IMR-90 (cell line): ENCODE results near the gene MDFI.

Experiments used
- CEBPB ChIP-seq: IDR thresholded peaks from 2 replicates; pipeline ENCODE4 v1.6.1; 2012; ENCODE audit warnings: low read depth, low read length, improper control_type of control experiment
- FOS ChIP-seq: fragments of 150-350 bp; IDR thresholded peaks from 2 replicates; pipeline ENCODE4 v1.6.1; 2016; ENCODE audit warnings: low read depth, low read length
- MAFK ChIP-seq: IDR thresholded peaks from 2 replicates; pipeline ENCODE4 v1.6.1; 2012; ENCODE audit warnings: low read depth, low read length, improper control_type of control experiment
- MXI1 ChIP-seq: IDR thresholded peaks from 2 replicates; pipeline ENCODE4 v1.6.1; 2012; ENCODE audit warnings: low read depth, mild to moderate bottlenecking, low read length, moderate library complexity, borderline replicate concordance
- POLR2A ChIP-seq: IDR thresholded peaks from 2 replicates; pipeline ENCODE4 v1.6.1; 2012; ENCODE audit warnings: mild to moderate bottlenecking, low read depth, low read length
- RFX5 ChIP-seq: IDR thresholded peaks from 2 replicates; pipeline ENCODE4 v1.8.0; 2012; ENCODE audit warnings: low read depth, mild to moderate bottlenecking, low read length, moderate library complexity
- SMC3 ChIP-seq: fragments of 150-350 bp; IDR thresholded peaks from 2 replicates; pipeline ENCODE4 v1.6.1; 2016; ENCODE audit warnings: low read depth, mild to moderate bottlenecking, antibody characterized with exemption, low read length, moderate library complexity
- TF ChIP-seq, protein P1 (sequence below): conservative IDR thresholded peaks from 2 replicates; pipeline ENCODE4 v1.5.1; 2012; ENCODE audit warnings: mild to moderate bottlenecking, low read depth, low read length, improper control_type of control experiment
- TF ChIP-seq, protein P2 (sequence below): fragments of 150-350 bp; IDR thresholded peaks from 2 replicates; pipeline ENCODE4 v1.6.1; 2017; ENCODE audit warnings: mild to moderate bottlenecking, antibody characterized with exemption, low read length, low read depth
- TF ChIP-seq, protein P3 (sequence below): fragments of 150-350 bp; IDR thresholded peaks from 2 replicates; pipeline ENCODE4 v1.6.1; 2016; ENCODE audit warnings: low read depth, mild to moderate bottlenecking, low read length, moderate library complexity, borderline replicate concordance

DNA sequence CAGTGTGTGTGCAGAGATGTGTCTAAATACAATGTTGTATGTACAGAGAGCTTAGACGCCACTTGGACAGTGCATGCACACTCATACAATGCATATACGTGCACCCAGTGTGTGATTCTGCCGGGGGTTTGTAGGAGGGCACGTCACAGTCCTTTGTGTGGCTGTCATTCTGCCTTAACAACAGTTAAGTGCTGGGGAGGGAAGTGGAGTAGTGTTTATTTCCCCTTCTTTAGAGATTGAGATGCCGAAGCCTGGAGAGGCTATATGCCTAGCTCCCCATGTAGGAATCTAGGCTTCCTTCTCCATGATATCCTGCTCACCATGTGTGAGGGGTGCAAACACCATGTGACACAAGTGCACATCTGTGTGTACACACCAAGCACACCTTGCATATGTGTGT is 38.2 kb downstream of the MDFI start:
- TF ChIP-seq CEBPB = no peak
- TF ChIP-seq POLR2A = no peak
- TF ChIP-seq, protein P1, sequence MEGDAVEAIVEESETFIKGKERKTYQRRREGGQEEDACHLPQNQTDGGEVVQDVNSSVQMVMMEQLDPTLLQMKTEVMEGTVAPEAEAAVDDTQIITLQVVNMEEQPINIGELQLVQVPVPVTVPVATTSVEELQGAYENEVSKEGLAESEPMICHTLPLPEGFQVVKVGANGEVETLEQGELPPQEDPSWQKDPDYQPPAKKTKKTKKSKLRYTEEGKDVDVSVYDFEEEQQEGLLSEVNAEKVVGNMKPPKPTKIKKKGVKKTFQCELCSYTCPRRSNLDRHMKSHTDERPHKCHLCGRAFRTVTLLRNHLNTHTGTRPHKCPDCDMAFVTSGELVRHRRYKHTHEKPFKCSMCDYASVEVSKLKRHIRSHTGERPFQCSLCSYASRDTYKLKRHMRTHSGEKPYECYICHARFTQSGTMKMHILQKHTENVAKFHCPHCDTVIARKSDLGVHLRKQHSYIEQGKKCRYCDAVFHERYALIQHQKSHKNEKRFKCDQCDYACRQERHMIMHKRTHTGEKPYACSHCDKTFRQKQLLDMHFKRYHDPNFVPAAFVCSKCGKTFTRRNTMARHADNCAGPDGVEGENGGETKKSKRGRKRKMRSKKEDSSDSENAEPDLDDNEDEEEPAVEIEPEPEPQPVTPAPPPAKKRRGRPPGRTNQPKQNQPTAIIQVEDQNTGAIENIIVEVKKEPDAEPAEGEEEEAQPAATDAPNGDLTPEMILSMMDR = no peak
- no peak for TF ChIP-seq FOS
- TF ChIP-seq SMC3 = no peak
- TF ChIP-seq, protein P2, sequence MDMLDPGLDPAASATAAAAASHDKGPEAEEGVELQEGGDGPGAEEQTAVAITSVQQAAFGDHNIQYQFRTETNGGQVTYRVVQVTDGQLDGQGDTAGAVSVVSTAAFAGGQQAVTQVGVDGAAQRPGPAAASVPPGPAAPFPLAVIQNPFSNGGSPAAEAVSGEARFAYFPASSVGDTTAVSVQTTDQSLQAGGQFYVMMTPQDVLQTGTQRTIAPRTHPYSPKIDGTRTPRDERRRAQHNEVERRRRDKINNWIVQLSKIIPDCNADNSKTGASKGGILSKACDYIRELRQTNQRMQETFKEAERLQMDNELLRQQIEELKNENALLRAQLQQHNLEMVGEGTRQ = no peak
- TF ChIP-seq MXI1 = no peak
- TF ChIP-seq MAFK = no peak
- no peak for TF ChIP-seq RFX5
- TF ChIP-seq, protein P3, sequence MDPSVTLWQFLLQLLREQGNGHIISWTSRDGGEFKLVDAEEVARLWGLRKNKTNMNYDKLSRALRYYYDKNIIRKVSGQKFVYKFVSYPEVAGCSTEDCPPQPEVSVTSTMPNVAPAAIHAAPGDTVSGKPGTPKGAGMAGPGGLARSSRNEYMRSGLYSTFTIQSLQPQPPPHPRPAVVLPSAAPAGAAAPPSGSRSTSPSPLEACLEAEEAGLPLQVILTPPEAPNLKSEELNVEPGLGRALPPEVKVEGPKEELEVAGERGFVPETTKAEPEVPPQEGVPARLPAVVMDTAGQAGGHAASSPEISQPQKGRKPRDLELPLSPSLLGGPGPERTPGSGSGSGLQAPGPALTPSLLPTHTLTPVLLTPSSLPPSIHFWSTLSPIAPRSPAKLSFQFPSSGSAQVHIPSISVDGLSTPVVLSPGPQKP = no peak
